ENCODE results near the gene FCRL1. TPM values are rescaled to one million over a fixed set of nuclear protein-coding genes. Genes with fewer than 3 reads are reported as not detected.

FCRL1 gene
- total and polyA plus RNA-seq, 2 of the 8 experiments (the other 6 are each of a cell fraction or from before 2014, with no cell fraction given): not detected

DNA sequence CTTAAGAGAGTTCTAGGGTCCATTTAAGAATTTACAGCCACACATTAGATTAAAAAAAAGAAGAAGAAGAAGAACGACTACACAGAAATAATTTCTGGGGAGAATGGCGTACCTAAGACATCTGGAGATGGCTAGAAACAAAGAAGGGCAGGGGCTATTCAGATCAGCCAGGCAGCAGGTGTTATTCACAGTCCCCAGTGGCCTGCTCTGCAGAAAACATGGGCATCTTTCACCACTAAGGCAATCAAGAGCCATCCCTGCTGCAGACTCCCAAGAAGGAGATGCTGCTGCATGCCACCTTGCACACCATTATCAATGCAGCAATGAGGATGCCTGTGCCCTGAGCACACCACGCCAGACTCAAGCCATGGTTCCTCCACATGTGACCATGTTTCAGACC is 35.1 kb downstream of the FCRL1 start:
- Histone ChIP-seq H3K4me2 (ENCODE audit: insufficient read depth in 1 of 2, low read depth in 2 of 2, low read length in 2 of 2) (no peak overlapping the region), H4K8ac (ENCODE audit: extremely low read depth, insufficient read depth, low read length) (no peak overlapping the region), H2BK5ac (ENCODE audit: low read depth, low read length) (no peak overlapping the region), H4K20me1 (replicated peaks in 1 of 2; ENCODE audit: control insufficient read depth in 1 of 2, insufficient read depth in 2 of 2, low read length in 2 of 2) (no peaks in the 10 kb centered on the region), H3K4me1 (replicated peaks in 1 of 4; ENCODE audit: control insufficient read depth in 3 of 4, insufficient read depth in 4 of 4, low read length in 3 of 4) (no peaks in the 10 kb centered on the region), H2AK5ac (ENCODE audit: low read depth, low read length) (no peak overlapping the region), H3K27me3 (replicated peaks in 1 of 4; ENCODE audit: control insufficient read depth in 3 of 4, extremely low read depth in 1 of 4, insufficient read depth in 3 of 4, low read length in 3 of 4) (no peaks in the 10 kb centered on the region), H2BK20ac (ENCODE audit: low read length) (no peak overlapping the region), H2BK15ac (ENCODE audit: low read length) (no peak overlapping the region), H3K18ac (ENCODE audit: extremely low read depth, low read length) (no peak overlapping the region), H3K23ac (ENCODE audit: insufficient read length) (no peak overlapping the region), H2AFZ (ENCODE audit: low read length) (no peak overlapping the region), H2BK12ac (ENCODE audit: low read depth, low read length) (no peak overlapping the region), H3K79me2 (ENCODE audit: control insufficient read depth in 1 of 2, insufficient read depth in 2 of 2, low read length in 2 of 2) (no peaks in the 10 kb centered on the region), H4K91ac (replicated peaks; ENCODE audit: insufficient read length, low read length) (no peak overlapping the region), H3K36me3 (ENCODE audit: control insufficient read depth in 2 of 4, insufficient read depth in 4 of 4, low read length in 3 of 4) (no peaks in the 10 kb centered on the region), H3K4ac (replicated peaks; ENCODE audit: insufficient read length, low read depth, low read length) (no peak overlapping the region), H3K79me1 (ENCODE audit: low read depth, low read length) (no peaks in the 10 kb centered on the region), H3K23me2 (ENCODE audit: low read depth, low read length) (no peaks in the 10 kb centered on the region), H3K4me3 (ENCODE audit: extremely low read depth in 1 of 4, insufficient read depth in 2 of 4, low read depth in 3 of 4, low read length in 4 of 4) (no peak overlapping the region), H3K27ac (ENCODE audit: low read depth, low read length) (no peak overlapping the region), H3K14ac (ENCODE audit: insufficient read length) (no peak overlapping the region), H3K56ac (replicated peaks; ENCODE audit: insufficient read length, low read depth, low read length) (no peak overlapping the region), H3K9ac (replicated peaks in 1 of 4; ENCODE audit: extremely low read depth in 1 of 4, low read depth in 3 of 4, low read length in 3 of 4) (no peak overlapping the region), H3K9me3 (ENCODE audit: insufficient read depth in 2 of 2, low read depth in 1 of 2, low read length in 1 of 2) (no peaks in the 10 kb centered on the region), H2BK120ac (replicated peaks; ENCODE audit: low read depth, low read length) (no peak overlapping the region), H4K5ac (ENCODE audit: insufficient read length, low read depth, low read length) (no peak overlapping the region)
- DNase-seq (ENCODE audit: low read depth in 1 of 2, low spot score in 2 of 2): no peak
- no peak for FAIRE-seq
- POLR2A ChIA-PET (ENCODE audit: partially characterized antibody): no interaction called here
- CTCF ChIA-PET (ENCODE audit: partially characterized antibody): interaction anchor here (0.8 to 3.2 kb wide), 2 partner anchors 14 to 204 kb away, joined by 3 to 20 read pairs; no protein-coding TSS in a partner anchor
- WGBS, 2 experiments (ENCODE audit: extremely low coverage in 1 of 2, insufficient coverage in 1 of 2, insufficient read length in 1 of 2, insufficient replicate concordance in 2 of 2, low coverage in 1 of 2, low lambda C conversion rate in 2 of 2, missing lambda C conversion rate in 1 of 2): 90% methylated on average over 3 of the region's 3 CpGs; no CpG with 5 or more reads in 1 of the 2 experiments
- TF ChIP-seq, protein P1, sequence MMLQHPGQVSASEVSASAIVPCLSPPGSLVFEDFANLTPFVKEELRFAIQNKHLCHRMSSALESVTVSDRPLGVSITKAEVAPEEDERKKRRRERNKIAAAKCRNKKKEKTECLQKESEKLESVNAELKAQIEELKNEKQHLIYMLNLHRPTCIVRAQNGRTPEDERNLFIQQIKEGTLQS (IDR thresholded peaks at IDR 0.05; ENCODE audit: insufficient read depth, low read depth, low read length): no peak
- TF ChIP-seq BCL11A (IDR thresholded peaks at IDR 0.05; ENCODE audit: low read depth in 2 of 2, low read length in 2 of 2) (no peak), CHD2 (IDR thresholded peaks at IDR 0.05; ENCODE audit: low read length) (no peak), HDAC6 (IDR thresholded peaks at IDR 0.05; ENCODE audit: low read depth, low read length) (no peak), SUZ12 (IDR thresholded peaks at IDR 0.05; ENCODE audit: low read length) (no peak), SP1 (IDR thresholded peaks at IDR 0.05; ENCODE audit: low read depth, low read length) (no peak), GABPA (IDR thresholded peaks at IDR 0.05; ENCODE audit: borderline replicate concordance, insufficient read depth, low read length) (no peak), POLR2AphosphoS5 (IDR thresholded peaks at IDR 0.05; ENCODE audit: low read depth, low read length) (no peak), ZNF274 (IDR thresholded peaks at IDR 0.05; ENCODE audit: borderline replicate concordance, extremely low read depth, low read length) (no peak), HDAC2 (IDR thresholded peaks at IDR 0.05; ENCODE audit: borderline replicate concordance in 1 of 2, low read depth in 2 of 2, low read length in 2 of 2) (no peak), SRF (IDR thresholded peaks at IDR 0.05; ENCODE audit: low read depth, low read length) (no peak), CEBPB (IDR thresholded peaks at IDR 0.05; ENCODE audit: low read depth, low read length) (no peak), TAF7 (optimal IDR thresholded peaks at IDR 0.05; ENCODE audit: borderline replicate concordance, low read depth, low read length) (no peak), SP2 (IDR thresholded peaks at IDR 0.05; ENCODE audit: low read length) (no peak), SIN3A (conservative IDR thresholded peaks at IDR 0.05 in 1 of 2, IDR thresholded peaks at IDR 0.05 in 1 of 2; ENCODE audit: low read depth in 1 of 2, low read length in 2 of 2) (no peak)

All from H1 (cell line).